Activated CD4-positive, alpha-beta T cell treated with anti-CD3 and anti-CD28 coated beads, Interleukin-10, Interleukin-2, amounts not matched to agents 100 ng/mL and 50 ng/mL, durations not matched to agents 16 hours and 8 hours (primary cell): Measurements from ENCODE around the gene ZDHHC11.
A peak's percentile ranks its signal among the peaks of the same experiment; 100 is the strongest.
"Not testable (repeated sequence)": the region's sequence is repeated elsewhere in the genome, so short reads cannot be mapped to it uniquely, and the experiment has no call there.

Experiments used
- DNase-seq: peaks from one replicate; pipeline ENCODE4 v3.0.0-alpha.2; 2020

Gene ZDHHC11

GRCh38 chr5:773517-774264 is 77.1 kb downstream of the ZDHHC11 start:
- no peak for DNase-seq

GRCh38 chr5:772931-773330 is 77.9 kb downstream of the ZDHHC11 start:
- not testable (repeated sequence) for DNase-seq

- DNase-seq: not testable (repeated sequence)
Measured at GRCh38 chr5:772547-772890, 78.3 kb downstream of the ZDHHC11 start.

GRCh38 chr5:771841-772546 is 78.8 kb downstream of the ZDHHC11 start:
- DNase-seq: not testable (repeated sequence)

- DNase-seq: not testable (repeated sequence)
Measured at GRCh38 chr5:771087-771781, 79.6 kb downstream of the ZDHHC11 start.

- DNase-seq: not testable (repeated sequence)
Measured at GRCh38 chr5:770585-770984, 80.2 kb downstream of the ZDHHC11 start.

- not testable (repeated sequence) for DNase-seq
Measured at GRCh38 chr5:769485-770145, 81.2 kb downstream of the ZDHHC11 start.

- no peak for DNase-seq
Measured at GRCh38 chr5:766666-767431, 83.9 kb downstream of the ZDHHC11 start.

- no peak for DNase-seq
Measured at GRCh38 chr5:765948-766631, 84.7 kb downstream of the ZDHHC11 start.

GRCh38 chr5:763998-764781 is 86.6 kb downstream of the ZDHHC11 start:
- no peak for DNase-seq

GRCh38 chr5:763397-763796 is 87.4 kb downstream of the ZDHHC11 start:
- no peak for DNase-seq

GRCh38 chr5:762996-763395 is 87.8 kb downstream of the ZDHHC11 start:
- DNase-seq: not testable (repeated sequence)

- no peak for DNase-seq
Measured at GRCh38 chr5:761854-762710, 88.7 kb downstream of the ZDHHC11 start.

GRCh38 chr5:761059-761771 is 89.6 kb downstream of the ZDHHC11 start:
- no peak for DNase-seq

GRCh38 chr5:760363-761058 is 90.3 kb downstream of the ZDHHC11 start:
- DNase-seq: no peak

GRCh38 chr5:759781-760362 is 90.9 kb downstream of the ZDHHC11 start:
- no peak for DNase-seq

- peak; percentile 52 for DNase-seq
Measured at GRCh38 chr5:759111-759751, 91.6 kb downstream of the ZDHHC11 start.

- no peak for DNase-seq
Measured at GRCh38 chr5:758698-759053, 92.1 kb downstream of the ZDHHC11 start.
